Uterus (tissue), 2 donors: ENCODE results near the gene ZNF560.

Source experiments
- POLR2A ChIP-seq, 2 donors: fragments of 450-650 bp; IDR thresholded peaks; one replicate each; pipeline ENCODE4 v1.6.1; 2016; ENCODE audit warnings: antibody characterized with exemption in 2 of 2, mild to moderate bottlenecking in 1 of 2, moderate library complexity in 1 of 2
- TF ChIP-seq, protein P1 (sequence below), 4 experiments: fragments of 200-600 bp in 2 of 4; fragments of 450-650 bp in 2 of 4; sonication (generic) in 2 of 4; IDR thresholded peaks; one replicate each; pipeline ENCODE4 v1.5.1; 2016 to 2019; ENCODE audit warnings: antibody characterized with exemption in 4 of 4, mild to moderate bottlenecking in 2 of 4, moderate library complexity in 1 of 4

GRCh38 chr19:9431475-9431874 is 66.9 kb downstream of the ZNF560 start:
- TF ChIP-seq POLR2A (IDR thresholded peaks at IDR 0.05), result no peak
- TF ChIP-seq, protein P1, sequence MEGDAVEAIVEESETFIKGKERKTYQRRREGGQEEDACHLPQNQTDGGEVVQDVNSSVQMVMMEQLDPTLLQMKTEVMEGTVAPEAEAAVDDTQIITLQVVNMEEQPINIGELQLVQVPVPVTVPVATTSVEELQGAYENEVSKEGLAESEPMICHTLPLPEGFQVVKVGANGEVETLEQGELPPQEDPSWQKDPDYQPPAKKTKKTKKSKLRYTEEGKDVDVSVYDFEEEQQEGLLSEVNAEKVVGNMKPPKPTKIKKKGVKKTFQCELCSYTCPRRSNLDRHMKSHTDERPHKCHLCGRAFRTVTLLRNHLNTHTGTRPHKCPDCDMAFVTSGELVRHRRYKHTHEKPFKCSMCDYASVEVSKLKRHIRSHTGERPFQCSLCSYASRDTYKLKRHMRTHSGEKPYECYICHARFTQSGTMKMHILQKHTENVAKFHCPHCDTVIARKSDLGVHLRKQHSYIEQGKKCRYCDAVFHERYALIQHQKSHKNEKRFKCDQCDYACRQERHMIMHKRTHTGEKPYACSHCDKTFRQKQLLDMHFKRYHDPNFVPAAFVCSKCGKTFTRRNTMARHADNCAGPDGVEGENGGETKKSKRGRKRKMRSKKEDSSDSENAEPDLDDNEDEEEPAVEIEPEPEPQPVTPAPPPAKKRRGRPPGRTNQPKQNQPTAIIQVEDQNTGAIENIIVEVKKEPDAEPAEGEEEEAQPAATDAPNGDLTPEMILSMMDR (IDR thresholded peaks at IDR 0.05), result no peak
